ENCODE measurements around the gene FOXP1.

Gene FOXP1

GRCh38 chr3:71601811-71602210, 18.3 kb upstream of the FOXP1 start:
- H3K4me3 ChIP-seq (ENCODE audit: low read depth, low read length) = no peak overlapping the region
- TF ChIP-seq CTCF (IDR thresholded peaks at IDR 0.05; ENCODE audit: low read depth, low read length) = no peak

GRCh38 chr3:71600646-71601288, 17.2 kb upstream of the FOXP1 start:
- no peak overlapping the region for H3K4me3 ChIP-seq (ENCODE audit: low read depth, low read length)
- no peak for TF ChIP-seq CTCF (IDR thresholded peaks at IDR 0.05; ENCODE audit: low read depth, low read length)

- TF ChIP-seq CTCF (IDR thresholded peaks at IDR 0.05; ENCODE audit: low read depth, low read length) = no peak
- no peak overlapping the region for H3K4me3 ChIP-seq (ENCODE audit: low read depth, low read length)
These were observed 15.9 kb upstream of the FOXP1 start for GRCh38 chr3:71599416-71599815.

- no peak overlapping the region for H3K4me3 ChIP-seq (ENCODE audit: low read depth, low read length)
- no peak for TF ChIP-seq CTCF (IDR thresholded peaks at IDR 0.05; ENCODE audit: low read depth, low read length)
These were observed 14.8 kb upstream of the FOXP1 start for GRCh38 chr3:71598292-71598691.

GRCh38 chr3:71597286-71597685, 13.8 kb upstream of the FOXP1 start:
- H3K4me3 ChIP-seq (ENCODE audit: low read depth, low read length) = no peak overlapping the region
- no peak for TF ChIP-seq CTCF (IDR thresholded peaks at IDR 0.05; ENCODE audit: low read depth, low read length)

GRCh38 chr3:71593106-71593505, 9.6 kb upstream of the FOXP1 start:
- no peak for TF ChIP-seq CTCF (IDR thresholded peaks at IDR 0.05; ENCODE audit: low read depth, low read length)
- no peak overlapping the region for H3K4me3 ChIP-seq (ENCODE audit: low read depth, low read length)

GRCh38 chr3:71591101-71591500, 7.6 kb upstream of the FOXP1 start:
- no peak overlapping the region for H3K4me3 ChIP-seq (ENCODE audit: low read depth, low read length)
- TF ChIP-seq CTCF (IDR thresholded peaks at IDR 0.05; ENCODE audit: low read depth, low read length) = no peak

Data from WI38 (cell line).